RWPE1 (cell line): ENCODE measurements around the gene CCDC171.

ENCODE experiments used
- CTCF ChIA-PET: fragments of 350-600 bp; sonication (Branson Sonifier 250); formaldehyde crosslinking; extraction: SDS; loops from one replicate; lab custom pipeline; 2021; lab: Yijun Ruan, JAX
- POLR2A ChIA-PET: fragments of 400-600 bp; formaldehyde crosslinking; extraction: SDS; loops from one replicate; lab custom pipeline; 2020; ENCODE audit warnings: antibody characterized with exemption; ENCODE audit not compliant: low non-redundant PET; lab: Yijun Ruan, JAX
- DNase-seq: peaks from one replicate; pipeline ENCODE4 v3.0.0; 2012; ENCODE audit warnings: low spot score
- H3K27ac ChIP-seq: fragments of 450-650 bp; 2 replicates; pipeline ENCODE4 v1.5.1; 2017
- CTCF ChIP-seq: fragments of 450-650 bp; conservative IDR thresholded peaks from 2 replicates; pipeline ENCODE4 v1.5.1; 2017; ENCODE audit warnings: low read depth, mild to moderate bottlenecking

CCDC171 gene

DNA sequence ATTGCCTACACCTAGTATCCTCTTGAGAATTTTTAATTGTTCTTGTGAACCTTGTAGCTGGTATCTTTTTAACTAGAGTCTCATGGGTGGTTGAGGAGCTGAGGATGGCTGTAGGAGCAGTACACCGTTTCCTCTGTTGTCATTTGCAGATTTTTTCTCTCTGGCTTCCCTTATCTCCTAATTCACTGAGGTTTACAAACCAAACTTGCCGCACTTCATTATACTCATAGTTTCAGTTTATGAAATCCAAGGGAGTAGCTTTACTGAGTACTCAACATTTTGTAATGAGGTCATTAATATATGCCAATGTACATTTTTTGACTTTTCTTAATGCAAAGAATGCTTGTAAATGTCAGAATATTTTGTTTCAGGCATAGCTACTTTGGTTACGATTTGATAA, 154.2 kb downstream of the CCDC171 start:
- TF ChIP-seq CTCF: no peak
- H3K27ac ChIP-seq: no peak overlapping the region
- ChIA-PET CTCF (interaction anchor here (0.7 kb wide), 1 partner anchor 14 kb away, joined by 4 read pairs; no protein-coding TSS in a partner anchor), POLR2A (no interaction called here)
- DNase-seq: no peak

DNA sequence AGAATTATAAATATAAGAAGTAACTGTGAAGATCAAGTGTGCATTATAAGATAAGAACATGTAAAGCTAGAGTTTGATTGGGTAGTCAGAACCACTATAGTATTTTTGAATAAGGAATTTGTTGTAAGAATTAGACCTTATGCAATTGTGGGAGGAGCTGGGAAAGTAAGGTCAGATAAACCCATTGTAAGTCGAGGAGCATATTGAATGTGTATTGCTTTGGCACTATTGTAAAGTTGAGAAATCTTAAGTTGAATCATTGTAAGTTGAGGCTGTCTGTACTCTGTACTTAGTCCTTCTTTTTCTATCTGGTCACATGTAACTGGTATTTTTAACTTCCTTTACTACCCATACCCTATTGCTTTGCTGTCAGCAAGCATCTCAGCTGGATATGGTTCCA, 158.7 kb downstream of the CCDC171 start:
- ChIA-PET CTCF (interaction anchor here (0.6 kb wide), 1 partner anchor 825 kb away, joined by 3 read pairs; no protein-coding TSS in a partner anchor), POLR2A (no interaction called here)
- TF ChIP-seq CTCF: no peak
- no peak overlapping the region for H3K27ac ChIP-seq
- no peak for DNase-seq

- H3K27ac ChIP-seq: no peak overlapping the region
- TF ChIP-seq CTCF: no peak
- no peak for DNase-seq
- ChIA-PET CTCF (interaction anchor here (0.6 kb wide), 1 partner anchor 824 kb away, joined by 3 read pairs; no protein-coding TSS in a partner anchor), POLR2A (no interaction called here)
These were observed 159.1 kb downstream of the CCDC171 start for GRCh38 chr9:15711931-15712330.

- H3K27ac ChIP-seq: no peak overlapping the region
- ChIA-PET POLR2A (no interaction called here), CTCF (no interaction called here)
- no peak for DNase-seq
- TF ChIP-seq CTCF: no peak
These were observed 161.9 kb downstream of the CCDC171 start for GRCh38 chr9:15714746-15715145.

GRCh38 chr9:15717290-15717967, 164.6 kb downstream of the CCDC171 start:
- H3K27ac ChIP-seq: no peak overlapping the region
- no peak for DNase-seq
- ChIA-PET CTCF (interaction anchor here (0.5 to 0.6 kb wide), 3 partner anchors 111 to 384 kb away, joined by 3 to 4 read pairs (median 3); no protein-coding TSS in a partner anchor), POLR2A (no interaction called here)
- no peak for TF ChIP-seq CTCF

GRCh38 chr9:15718423-15718822, 165.6 kb downstream of the CCDC171 start:
- POLR2A ChIA-PET: no interaction called here
- CTCF ChIA-PET: no interaction called here
- no peak for DNase-seq
- H3K27ac ChIP-seq: no peak overlapping the region
- TF ChIP-seq CTCF: no peak
